Activated CD8-positive, alpha-beta T cell treated with anti-CD3 and anti-CD28 coated beads, Interleukin-2, amount 10 ng/mL, durations not matched to agents 7 days and 5 days (primary cell): ENCODE measurements around the gene AVPR2. TPM values are rescaled to one million over a fixed set of nuclear protein-coding genes. Genes with fewer than 3 reads are reported as not detected.

Experiments
- ATAC-seq: fragments of 150-1000 bp; cut with Tn5 transposase; one replicate; pipeline ENCODE4 v1.10.0; 2021; ENCODE audit warnings: moderate library complexity
- CTCF ChIA-PET: fragments of 350-600 bp; sonication (Branson Sonifier 250); formaldehyde crosslinking; loops from one replicate; lab custom pipeline; 2021; ENCODE audit warnings: antibody characterized with exemption; lab: Charles Lee
- POLR2A ChIA-PET: fragments of 350-600 bp; sonication (Branson Sonifier 250); formaldehyde crosslinking; loops from one replicate; lab custom pipeline; 2021; ENCODE audit warnings: antibody characterized with exemption; lab: Charles Lee
- DNase-seq: peaks from one replicate; pipeline ENCODE4 v3.0.0-alpha.2; 2020
- H3K27ac Mint-ChIP-seq: one replicate; pipeline ENCODE4 v1.8.0; 2021; ENCODE audit warnings: mild to moderate bottlenecking, mixed read lengths
- H3K27me3 Mint-ChIP-seq: one replicate; pipeline ENCODE4 v1.8.0; 2021; ENCODE audit warnings: low read depth, mixed read lengths
- H3K36me3 Mint-ChIP-seq: one replicate; pipeline ENCODE4 v1.8.0; 2021; ENCODE audit warnings: low read depth, mixed read lengths
- H3K4me1 Mint-ChIP-seq: one replicate; pipeline ENCODE4 v1.8.0; 2021; ENCODE audit warnings: low read depth, mixed read lengths
- H3K4me3 Mint-ChIP-seq: one replicate; pipeline ENCODE4 v1.8.0; 2021; ENCODE audit warnings: mild to moderate bottlenecking, mixed read lengths
- H3K9me3 Mint-ChIP-seq: one replicate; pipeline ENCODE4 v1.8.0; 2022; ENCODE audit warnings: mixed read lengths; ENCODE audit not compliant: insufficient read depth
- total RNA-seq, 2 experiments: library from RNA; stranded (reverse); gene quantifications; one replicate each; pipeline ENCODE4 v1.2.3, GENCODE V29; 2021

AVPR2 gene
- total RNA-seq, 2 experiments from 2014 or later = not detected

GRCh38 chrX:153882557-153882956 is 21.9 kb upstream of the AVPR2 start:
- Mint-ChIP-seq H3K4me1 (peaks cover 24% of the 10 kb centered on the region), H3K36me3 (no peaks in the 10 kb centered on the region), H3K4me3 (no peak overlapping the region), H3K9me3 (no peaks in the 10 kb centered on the region), H3K27me3 (peaks cover 25% of the 10 kb centered on the region), H3K27ac (no peak overlapping the region)
- ChIA-PET CTCF (no interaction called here), POLR2A (interaction anchor here (2.2 kb wide), 1 partner anchor 44 kb away, joined by 5 read pairs; no protein-coding TSS in a partner anchor)
- ATAC-seq (no peak), DNase-seq (no peak)

DNA sequence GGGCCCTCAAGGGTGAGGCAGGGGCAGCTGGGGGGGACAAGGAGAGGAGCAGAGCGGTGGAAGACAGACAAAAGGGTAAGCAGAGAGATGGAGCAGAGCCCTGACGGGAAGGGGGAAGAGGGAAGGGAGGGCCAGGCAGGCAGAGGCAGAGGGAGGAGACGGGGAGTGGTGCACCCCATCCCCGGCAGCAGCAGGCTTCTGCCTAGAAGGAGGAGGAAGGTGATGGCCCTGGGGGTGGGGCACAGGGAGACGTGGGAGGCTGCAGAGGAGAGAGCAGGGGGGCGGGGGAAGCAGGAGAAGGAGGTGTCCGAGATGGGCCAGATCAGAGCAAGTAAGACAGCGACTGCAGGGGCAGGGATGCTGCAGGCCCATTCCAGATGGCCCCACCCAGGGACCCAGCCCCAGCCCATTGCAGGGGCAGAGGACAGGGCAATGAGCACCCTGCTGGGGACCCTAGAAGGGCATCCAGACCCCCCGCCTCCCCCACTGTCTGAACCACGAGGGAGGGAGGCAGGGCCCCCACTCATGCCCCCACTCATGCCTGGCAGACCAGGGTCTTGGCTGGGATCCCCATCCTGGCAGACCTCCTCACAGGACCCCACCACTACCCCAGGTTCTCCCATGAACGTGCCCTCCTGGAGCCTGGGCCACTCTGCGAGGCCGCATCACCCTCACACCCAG is 21.2 kb upstream of the AVPR2 start:
- H3K27me3 Mint-ChIP-seq = peaks cover 27% of the 10 kb centered on the region
- H3K27ac Mint-ChIP-seq = no peak overlapping the region
- no peak overlapping the region for H3K4me3 Mint-ChIP-seq
- ATAC-seq = no peak
- no peaks in the 10 kb centered on the region for H3K9me3 Mint-ChIP-seq
- CTCF ChIA-PET = no interaction called here
- peaks cover 17% of the 10 kb centered on the region for H3K4me1 Mint-ChIP-seq
- no peaks in the 10 kb centered on the region for H3K36me3 Mint-ChIP-seq
- no peak for DNase-seq
- POLR2A ChIA-PET = interaction anchor here (2.2 kb wide), 1 partner anchor 43 kb away, joined by 5 read pairs; no protein-coding TSS in a partner anchor

- POLR2A ChIA-PET = no interaction called here
- no peak for DNase-seq
Measured at GRCh38 chrX:153884136-153884535, 20.3 kb upstream of the AVPR2 start.

DNA sequence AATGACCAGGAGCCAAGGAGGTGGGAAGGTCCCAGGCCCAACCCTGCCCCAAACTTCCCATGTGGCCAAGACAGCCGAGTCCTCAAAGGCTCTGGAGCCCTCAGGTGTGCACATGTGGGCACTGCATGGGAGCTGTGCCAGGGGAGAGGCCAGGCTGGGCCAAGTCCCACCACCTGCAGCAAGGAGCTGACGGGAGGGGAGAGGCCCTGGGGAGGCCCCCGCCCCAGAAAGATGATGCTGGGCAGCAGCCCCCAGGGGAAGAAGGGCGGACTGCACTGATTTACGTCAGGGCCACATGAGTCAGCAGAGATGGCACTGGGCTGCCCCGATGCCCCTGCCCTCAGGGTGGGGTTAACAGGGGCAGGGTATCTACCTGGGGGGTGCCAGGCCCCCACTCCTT is 19.9 kb upstream of the AVPR2 start:
- Mint-ChIP-seq H3K9me3 (no peaks in the 10 kb centered on the region), H3K36me3 (no peaks in the 10 kb centered on the region), H3K4me1 (peaks cover 7% of the 10 kb centered on the region), H3K27me3 (peaks cover 29% of the 10 kb centered on the region), H3K4me3 (peak overlapping the region; percentile 62), H3K27ac (no peak overlapping the region)
- POLR2A ChIA-PET = interaction anchor here (1.0 kb wide), 1 partner anchor 48 kb away, joined by 3 read pairs; no protein-coding TSS in a partner anchor
- CTCF ChIA-PET = interaction anchor here (1.2 kb wide), 1 partner anchor 39 kb away, joined by 3 read pairs; no protein-coding TSS in a partner anchor
- ATAC-seq (no peak), DNase-seq (no peak)

More at GRCh38 chrX:153884136-153884535, 20.3 kb upstream of the AVPR2 start:
- CTCF ChIA-PET = no interaction called here
- no peak for ATAC-seq
- Mint-ChIP-seq H3K27ac (no peak overlapping the region), H3K9me3 (no peaks in the 10 kb centered on the region), H3K27me3 (peaks cover 29% of the 10 kb centered on the region), H3K36me3 (no peaks in the 10 kb centered on the region), H3K4me1 (peaks cover 9% of the 10 kb centered on the region), H3K4me3 (peak overlapping the region; percentile 38)

DNA sequence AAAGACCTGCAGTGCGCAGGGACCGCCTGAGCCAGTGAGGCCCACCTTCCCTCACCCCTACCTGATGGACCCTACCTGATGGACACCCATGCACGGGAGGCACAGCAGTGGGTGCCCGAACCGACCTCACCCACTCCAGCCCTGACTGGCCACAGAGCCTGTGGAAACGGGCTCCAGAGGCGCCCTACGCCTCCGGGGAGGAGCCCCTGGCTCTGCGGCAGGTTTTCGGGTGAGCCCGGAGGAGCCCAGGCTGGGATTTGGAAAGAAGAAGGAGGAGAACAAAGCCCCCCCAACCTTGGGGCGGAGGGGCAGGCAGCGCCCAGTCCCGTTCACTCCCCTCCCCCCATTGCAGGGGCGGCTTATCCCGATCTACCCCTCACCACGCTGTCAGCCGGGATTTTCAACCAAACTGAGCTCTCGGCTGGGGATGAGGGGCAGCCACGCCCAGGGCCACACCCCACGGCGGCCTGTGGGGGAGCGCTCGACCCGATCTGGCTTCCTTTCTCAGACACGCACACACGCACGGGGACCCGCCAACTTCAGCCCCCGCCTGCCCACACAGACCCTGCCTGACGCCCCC is 19.2 kb upstream of the AVPR2 start:
- Mint-ChIP-seq H3K4me1 (peaks cover 7% of the 10 kb centered on the region), H3K27ac (no peak overlapping the region), H3K36me3 (no peaks in the 10 kb centered on the region), H3K27me3 (peaks cover 29% of the 10 kb centered on the region), H3K4me3 (peak overlapping the region; percentile 62), H3K9me3 (no peaks in the 10 kb centered on the region)
- CTCF ChIA-PET = interaction anchor here (1.2 kb wide), 1 partner anchor 39 kb away, joined by 3 read pairs; no protein-coding TSS in a partner anchor
- POLR2A ChIA-PET = interaction anchor here (1.0 kb wide), 1 partner anchor 49 kb away, joined by 3 read pairs; no protein-coding TSS in a partner anchor
- DNase-seq (peak; percentile 44), ATAC-seq (peak; percentile 63)

GRCh38 chrX:153885968-153886903 is 18.2 kb upstream of the AVPR2 start, which contains the start of gene L1CAM:
Gene L1CAM (minus strand): TSS chrX:153886173. CDS start chrX:153875836, 10,337 bp downstream.
- Mint-ChIP-seq H3K4me3 (peak within 1 kb of the TSS; percentile 62), H3K27ac (no peak within 1 kb of the TSS), H3K4me1 (peaks cover 6% of the 10 kb centered on the region), H3K27me3 (peaks cover 29% of the 10 kb centered on the region), H3K9me3 (no peaks in the 10 kb centered on the region), H3K36me3 (no peaks in the 10 kb centered on the region)
- DNase-seq (no peak), ATAC-seq (peak; percentile 54)
- CTCF ChIA-PET = no interaction called here
- POLR2A ChIA-PET = no interaction called here

DNA sequence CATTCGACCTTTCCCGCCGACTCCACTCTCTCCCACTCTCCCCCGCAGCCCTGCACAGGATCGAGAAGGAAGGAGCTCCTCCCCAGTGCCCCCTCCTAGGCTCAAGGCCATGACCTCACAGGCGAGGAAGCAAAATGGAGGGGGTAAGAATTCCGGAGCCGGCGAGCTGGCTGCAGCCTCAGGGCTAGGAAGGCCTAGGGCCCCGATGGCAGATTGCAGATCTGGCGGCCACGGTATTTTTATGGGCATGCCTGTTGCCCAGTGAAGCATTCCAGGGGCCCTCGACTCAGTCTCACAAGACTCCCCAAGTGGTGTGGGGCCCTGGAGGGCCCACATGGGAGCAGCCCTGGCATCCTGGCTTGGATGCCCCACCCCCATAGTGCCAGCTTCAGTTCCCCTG is 17.6 kb upstream of the AVPR2 start:
- Mint-ChIP-seq H3K36me3 (no peaks in the 10 kb centered on the region), H3K4me3 (no peak overlapping the region), H3K4me1 (peaks cover 6% of the 10 kb centered on the region), H3K27me3 (peaks cover 29% of the 10 kb centered on the region), H3K27ac (no peak overlapping the region), H3K9me3 (no peaks in the 10 kb centered on the region)
- POLR2A ChIA-PET = no interaction called here
- ATAC-seq = no peak
- no peak for DNase-seq
- CTCF ChIA-PET = no interaction called here

- peaks cover 6% of the 10 kb centered on the region for H3K4me1 Mint-ChIP-seq
- no peak overlapping the region for H3K27ac Mint-ChIP-seq
- no peak for DNase-seq
- ChIA-PET POLR2A (no interaction called here), CTCF (interaction anchor here (1.0 kb wide), 1 partner anchor 60 kb away, joined by 3 read pairs; no protein-coding TSS in a partner anchor)
- peaks cover 27% of the 10 kb centered on the region for H3K27me3 Mint-ChIP-seq
- no peaks in the 10 kb centered on the region for H3K9me3 Mint-ChIP-seq
- ATAC-seq = no peak
- no peaks in the 10 kb centered on the region for H3K36me3 Mint-ChIP-seq
- H3K4me3 Mint-ChIP-seq = no peak overlapping the region
Measured at GRCh38 chrX:153887385-153887784, 17.1 kb upstream of the AVPR2 start.

DNA sequence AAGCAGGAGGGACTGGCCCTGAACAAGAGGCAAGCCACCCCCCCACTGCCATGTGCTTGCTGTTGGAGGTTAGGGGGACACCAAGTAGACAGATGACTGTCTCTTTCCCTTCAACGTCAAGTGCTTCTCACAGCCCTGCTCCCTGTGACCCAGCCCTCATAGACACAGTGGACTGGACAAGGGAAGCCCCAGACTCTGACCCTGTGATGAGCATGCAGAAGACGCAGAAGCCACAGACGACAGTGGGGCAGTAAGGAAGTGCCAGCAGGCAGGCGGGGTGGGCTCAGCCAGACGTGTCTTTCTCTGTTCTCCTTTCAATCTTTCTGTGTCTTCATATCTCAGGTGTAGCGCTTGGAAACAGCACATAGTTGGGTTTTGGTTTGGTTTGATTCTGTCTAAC is 16.1 kb upstream of the AVPR2 start:
- ATAC-seq (no peak), DNase-seq (no peak)
- peaks cover 6% of the 10 kb centered on the region for H3K4me1 Mint-ChIP-seq
- no peaks in the 10 kb centered on the region for H3K36me3 Mint-ChIP-seq
- H3K4me3 Mint-ChIP-seq = no peak overlapping the region
- H3K27ac Mint-ChIP-seq = no peak overlapping the region
- no peaks in the 10 kb centered on the region for H3K9me3 Mint-ChIP-seq
- ChIA-PET CTCF (interaction anchor here (1.0 kb wide), 1 partner anchor 59 kb away, joined by 3 read pairs; no protein-coding TSS in a partner anchor), POLR2A (no interaction called here)
- H3K27me3 Mint-ChIP-seq = peaks cover 31% of the 10 kb centered on the region

GRCh38 chrX:153889123-153889522 is 15.3 kb upstream of the AVPR2 start:
- Mint-ChIP-seq H3K4me1 (peaks cover 6% of the 10 kb centered on the region), H3K27me3 (peaks cover 36% of the 10 kb centered on the region), H3K36me3 (no peaks in the 10 kb centered on the region), H3K9me3 (no peaks in the 10 kb centered on the region), H3K4me3 (no peak overlapping the region), H3K27ac (no peak overlapping the region)
- ATAC-seq = no peak
- POLR2A ChIA-PET = no interaction called here
- DNase-seq = no peak
- CTCF ChIA-PET = no interaction called here

DNA sequence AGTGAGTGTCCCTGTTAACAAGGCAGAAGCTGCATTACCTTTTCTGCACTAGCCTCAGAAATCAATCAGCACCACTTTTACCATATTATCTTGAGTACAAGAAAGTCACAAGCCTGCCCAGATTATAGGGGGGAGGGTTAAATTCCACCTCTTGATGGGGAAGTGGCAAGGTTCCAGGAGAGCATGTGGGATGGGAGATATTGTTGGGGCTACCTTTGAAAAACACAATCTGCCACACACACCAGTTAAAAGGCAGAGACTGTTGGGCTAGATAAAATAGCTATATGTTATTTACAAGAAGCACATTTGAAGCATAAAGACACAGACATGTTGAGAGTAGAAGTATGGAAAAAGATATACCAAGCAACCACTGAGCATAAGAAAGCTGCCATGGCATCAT is 6.6 kb upstream of the AVPR2 start:
- Mint-ChIP-seq H3K9me3 (peaks cover 5% of the 10 kb centered on the region), H3K4me1 (peaks cover 19% of the 10 kb centered on the region), H3K36me3 (no peaks in the 10 kb centered on the region), H3K27ac (no peak overlapping the region), H3K4me3 (no peak overlapping the region), H3K27me3 (peaks cover 14% of the 10 kb centered on the region)
- ChIA-PET CTCF (no interaction called here), POLR2A (interaction anchor here (0.6 kb wide), 1 partner anchor 123 kb away, joined by 3 read pairs; no protein-coding TSS in a partner anchor)
- ATAC-seq (no peak), DNase-seq (no peak)
